ENCODE data around the gene ELAC2.

DNA sequence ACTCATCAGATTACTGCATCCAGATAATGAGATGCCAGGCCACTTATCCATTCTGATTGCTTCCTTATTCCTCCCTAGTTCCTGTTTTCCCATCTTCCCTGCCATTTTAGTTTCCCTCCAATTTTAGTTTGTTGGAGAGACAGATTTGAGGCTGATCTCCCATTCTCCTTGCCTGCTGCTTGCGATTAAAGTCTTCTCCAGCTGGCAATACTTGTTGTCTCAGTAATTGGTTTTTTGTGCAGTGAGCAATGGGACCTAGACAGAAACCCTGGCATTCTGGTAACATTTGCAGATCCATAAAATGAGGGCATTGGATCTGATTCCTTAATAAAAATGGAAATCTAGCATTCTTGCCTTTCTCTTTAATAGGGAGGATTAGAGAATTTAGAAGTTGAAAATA lies 17.6 kb upstream of the ELAC2 start:
- TF ChIP-seq RBBP5 (IDR thresholded peaks at IDR 0.05; ENCODE audit: borderline replicate concordance, low read depth, low read length) (no peak), ZNF274 (IDR thresholded peaks at IDR 0.05; ENCODE audit: borderline replicate concordance, extremely low read depth, low read length) (no peak)
- TF ChIP-seq, protein P1, sequence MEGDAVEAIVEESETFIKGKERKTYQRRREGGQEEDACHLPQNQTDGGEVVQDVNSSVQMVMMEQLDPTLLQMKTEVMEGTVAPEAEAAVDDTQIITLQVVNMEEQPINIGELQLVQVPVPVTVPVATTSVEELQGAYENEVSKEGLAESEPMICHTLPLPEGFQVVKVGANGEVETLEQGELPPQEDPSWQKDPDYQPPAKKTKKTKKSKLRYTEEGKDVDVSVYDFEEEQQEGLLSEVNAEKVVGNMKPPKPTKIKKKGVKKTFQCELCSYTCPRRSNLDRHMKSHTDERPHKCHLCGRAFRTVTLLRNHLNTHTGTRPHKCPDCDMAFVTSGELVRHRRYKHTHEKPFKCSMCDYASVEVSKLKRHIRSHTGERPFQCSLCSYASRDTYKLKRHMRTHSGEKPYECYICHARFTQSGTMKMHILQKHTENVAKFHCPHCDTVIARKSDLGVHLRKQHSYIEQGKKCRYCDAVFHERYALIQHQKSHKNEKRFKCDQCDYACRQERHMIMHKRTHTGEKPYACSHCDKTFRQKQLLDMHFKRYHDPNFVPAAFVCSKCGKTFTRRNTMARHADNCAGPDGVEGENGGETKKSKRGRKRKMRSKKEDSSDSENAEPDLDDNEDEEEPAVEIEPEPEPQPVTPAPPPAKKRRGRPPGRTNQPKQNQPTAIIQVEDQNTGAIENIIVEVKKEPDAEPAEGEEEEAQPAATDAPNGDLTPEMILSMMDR (IDR thresholded peaks at IDR 0.05; ENCODE audit: control extremely low read depth in 1 of 3, insufficient read depth in 1 of 3, low read depth in 1 of 3, low read length in 3 of 3): no peak
- TF ChIP-seq, protein P2, sequence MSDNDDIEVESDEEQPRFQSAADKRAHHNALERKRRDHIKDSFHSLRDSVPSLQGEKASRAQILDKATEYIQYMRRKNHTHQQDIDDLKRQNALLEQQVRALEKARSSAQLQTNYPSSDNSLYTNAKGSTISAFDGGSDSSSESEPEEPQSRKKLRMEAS (IDR thresholded peaks at IDR 0.05): no peak

All from H1 (cell line).